GM19463 (cell line): ENCODE measurements around the gene DLX4.

Source experiments
- ATAC-seq: cut with Tn5 transposase; IDR thresholded peaks from one replicate; pipeline ENCODE4 v1.9.1; 2021; ENCODE audit warnings: mild to moderate bottlenecking, moderate library complexity; ENCODE audit not compliant: unreplicated experiment

Gene DLX4

DNA sequence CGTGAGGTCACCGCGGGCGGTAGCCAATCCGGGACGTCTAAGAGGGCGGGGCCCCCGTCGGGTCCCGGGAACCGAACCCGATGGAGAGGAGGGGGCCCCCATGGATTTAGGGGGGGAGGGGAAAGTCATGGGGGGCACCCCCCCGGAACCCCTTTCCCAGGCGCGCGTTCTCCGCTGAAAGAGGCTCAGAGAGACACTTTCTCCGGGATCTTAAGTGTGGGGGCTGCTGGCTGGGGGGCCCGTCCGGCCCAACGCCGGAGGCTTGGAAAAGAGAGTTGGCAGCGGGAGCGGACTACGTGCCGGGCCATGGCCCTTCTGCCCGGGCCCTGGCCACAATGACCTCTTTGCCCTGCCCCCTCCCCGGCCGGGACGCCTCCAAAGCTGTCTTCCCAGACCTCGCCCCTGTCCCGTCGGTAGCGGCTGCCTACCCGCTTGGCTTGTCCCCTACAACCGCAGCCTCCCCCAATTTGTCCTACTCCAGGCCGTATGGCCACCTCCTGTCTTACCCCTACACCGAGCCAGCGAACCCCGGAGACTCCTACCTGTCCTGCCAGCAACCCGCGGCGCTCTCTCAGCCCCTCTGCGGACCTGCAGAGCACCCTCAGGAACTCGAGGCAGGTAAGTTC, at the start of gene DLX4:
TSS of gene DLX4 (plus strand) at position 57 of the 626 bp plus-strand sequence. CDS start at position 336, 279 bp downstream.
- ATAC-seq: no peak

DNA sequence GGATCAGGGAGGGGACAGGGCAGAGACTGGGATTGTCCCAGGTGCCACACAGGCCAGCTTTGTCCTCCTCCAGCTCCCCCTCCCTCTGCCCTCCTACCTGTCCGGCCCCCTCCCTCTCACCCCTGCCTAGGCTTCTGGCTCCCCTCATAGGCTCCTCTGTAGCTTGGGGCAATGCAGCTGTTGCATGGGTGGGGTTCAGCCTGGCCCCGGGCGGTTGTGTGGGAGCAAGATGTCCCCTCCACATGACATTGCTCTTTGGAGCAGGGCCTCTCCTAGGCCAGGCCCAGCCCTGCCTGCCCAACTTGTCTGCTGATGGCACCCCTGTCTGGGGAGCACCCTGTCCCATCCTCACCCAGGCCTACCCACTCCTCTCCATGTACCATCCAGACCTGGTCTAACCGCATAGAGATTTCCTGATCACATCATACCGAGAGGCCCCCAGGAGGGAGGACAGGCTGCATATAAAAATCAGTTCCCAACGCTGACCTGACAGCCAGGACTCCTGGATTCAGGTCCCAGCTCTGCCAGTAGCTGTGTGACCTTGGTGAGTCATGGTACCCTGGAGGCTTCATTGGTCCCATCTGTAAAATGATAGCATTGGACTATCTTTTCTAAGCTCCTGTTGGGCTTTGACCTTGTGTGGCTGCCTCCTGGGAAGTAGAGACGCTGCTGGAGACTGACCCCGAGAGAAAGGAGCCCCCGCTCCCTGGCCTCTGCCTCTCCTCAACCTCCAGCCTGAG, 48.8 kb upstream of the DLX4 start:
- ATAC-seq: no peak

DNA sequence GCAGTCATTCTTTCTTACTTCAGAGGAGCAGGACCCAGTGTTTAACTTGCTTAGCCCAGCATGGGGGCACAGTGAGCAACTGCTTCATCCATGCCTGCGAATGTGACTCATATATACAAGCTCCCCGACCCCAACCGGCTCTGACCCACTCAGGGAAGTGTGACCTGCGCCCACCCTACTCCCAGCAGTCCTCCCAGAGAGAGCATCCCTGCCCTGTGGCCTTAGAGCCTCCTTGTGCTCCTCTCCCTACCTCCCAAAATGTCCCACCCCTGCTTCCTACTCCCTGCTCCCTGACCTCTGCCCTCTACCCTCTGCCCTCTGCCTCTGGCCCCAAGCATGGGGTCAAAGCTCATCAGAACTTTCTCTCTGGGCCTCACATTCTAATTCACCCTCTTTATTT, 46.9 kb upstream of the DLX4 start:
- ATAC-seq: no peak

- ATAC-seq: no peak
Measured at GRCh38 chr17:49924116-49924515, 44.9 kb upstream of the DLX4 start.

DNA sequence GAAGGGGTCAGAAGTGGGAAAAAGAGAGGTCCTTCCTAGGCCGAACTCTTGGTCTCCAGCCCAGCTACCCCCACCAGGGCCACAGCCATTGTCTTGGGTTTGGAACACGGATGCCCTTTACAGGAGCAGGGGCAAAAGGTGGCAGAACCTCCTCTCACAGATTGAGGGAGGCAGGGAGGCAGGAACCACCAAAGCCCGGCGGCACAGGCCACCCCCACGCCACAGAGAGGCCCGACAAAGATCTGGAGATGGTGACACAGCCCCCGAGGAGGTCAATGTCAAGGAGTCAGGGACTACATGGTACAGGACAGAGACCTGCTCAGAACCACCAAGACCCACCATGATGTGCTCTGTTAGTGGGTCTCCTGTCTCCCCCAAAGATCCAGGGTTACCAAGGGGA, 44.4 kb upstream of the DLX4 start:
- ATAC-seq: no peak

DNA sequence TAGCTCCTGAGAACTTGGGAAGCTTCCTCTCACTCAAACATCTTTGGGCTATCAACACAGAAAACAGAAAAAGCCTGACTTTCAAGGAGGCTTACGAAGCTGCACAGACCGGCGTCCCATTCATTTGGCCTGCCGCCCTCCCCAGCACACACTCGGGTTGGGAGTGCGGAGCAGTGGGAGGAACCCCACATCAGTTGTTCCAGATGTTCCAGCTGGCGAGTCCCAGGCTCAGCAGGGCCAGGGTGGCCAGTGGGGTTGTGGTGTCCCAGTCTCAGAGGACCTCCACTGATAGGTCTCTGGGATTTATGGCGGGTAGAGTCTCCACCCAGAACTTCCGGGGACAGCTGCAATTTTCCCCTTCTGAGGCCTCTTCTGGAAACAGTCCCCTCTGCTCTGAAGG, 43.1 kb upstream of the DLX4 start:
- ATAC-seq: no peak

GRCh38 chr17:49926886-49927285, 42.1 kb upstream of the DLX4 start:
- ATAC-seq: no peak

DNA sequence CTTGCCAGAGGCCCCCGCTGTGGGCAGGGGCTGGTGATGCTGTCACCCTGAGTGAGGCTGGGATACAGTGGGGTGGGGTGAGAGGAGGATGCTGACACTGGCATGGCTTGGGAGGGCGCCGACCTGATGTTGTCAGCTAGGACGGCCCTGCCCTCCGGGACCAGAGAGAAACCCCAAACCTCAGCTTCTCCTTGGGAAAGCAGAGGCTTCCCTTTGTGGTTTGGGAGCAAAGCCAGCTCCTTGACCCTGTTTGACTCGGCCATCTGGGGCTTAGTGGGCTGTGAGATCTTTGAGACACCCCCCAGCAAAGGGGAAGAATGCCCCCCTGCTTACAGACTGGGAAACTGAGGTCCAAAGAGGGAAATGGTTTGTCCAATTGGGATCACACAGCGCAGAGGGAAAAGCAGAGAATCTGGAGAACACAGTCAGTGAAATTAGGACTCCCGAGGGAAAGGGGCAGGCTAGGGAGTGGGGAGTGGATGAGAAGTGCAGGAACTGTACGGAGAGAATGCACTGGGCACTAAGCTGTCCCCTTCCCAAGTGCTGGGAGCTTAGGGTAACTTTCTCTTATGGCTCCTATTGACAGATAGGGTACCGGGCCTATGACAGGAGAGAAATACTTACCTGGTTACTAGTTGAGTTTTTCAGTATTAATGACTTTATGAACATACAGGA, 40.7 kb upstream of the DLX4 start:
- no peak for ATAC-seq

- ATAC-seq: no peak
Measured at GRCh38 chr17:49928837-49929475, 40.0 kb upstream of the DLX4 start.

DNA sequence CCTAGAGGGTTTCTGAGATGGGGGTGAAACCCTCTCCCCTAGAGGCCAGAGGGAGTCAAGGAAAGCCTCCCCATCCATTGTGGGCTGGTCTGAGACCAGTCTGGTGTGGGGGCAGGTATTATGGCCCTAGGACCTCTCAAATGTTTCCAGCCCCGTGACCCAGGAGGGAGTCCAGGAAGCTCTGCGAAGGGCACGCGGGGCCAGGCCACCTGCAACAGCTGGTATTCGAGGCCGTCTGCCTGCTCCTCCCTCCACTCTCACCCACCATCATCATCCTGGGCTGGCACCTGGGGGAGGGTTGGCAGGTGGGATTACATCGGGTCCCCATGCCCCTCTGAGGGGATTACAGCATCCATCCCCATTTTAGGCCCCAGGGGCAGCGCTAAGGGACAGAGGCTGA, 38.1 kb upstream of the DLX4 start:
- no peak for ATAC-seq

- no peak for ATAC-seq
Measured at GRCh38 chr17:49931416-49932137, 37.4 kb upstream of the DLX4 start.

GRCh38 chr17:49932138-49932723, 36.8 kb upstream of the DLX4 start:
- no peak for ATAC-seq

- ATAC-seq: no peak
Measured at GRCh38 chr17:49932901-49933300, 36.1 kb upstream of the DLX4 start.

- no peak for ATAC-seq
Measured at GRCh38 chr17:49935526-49936210, 33.3 kb upstream of the DLX4 start.

DNA sequence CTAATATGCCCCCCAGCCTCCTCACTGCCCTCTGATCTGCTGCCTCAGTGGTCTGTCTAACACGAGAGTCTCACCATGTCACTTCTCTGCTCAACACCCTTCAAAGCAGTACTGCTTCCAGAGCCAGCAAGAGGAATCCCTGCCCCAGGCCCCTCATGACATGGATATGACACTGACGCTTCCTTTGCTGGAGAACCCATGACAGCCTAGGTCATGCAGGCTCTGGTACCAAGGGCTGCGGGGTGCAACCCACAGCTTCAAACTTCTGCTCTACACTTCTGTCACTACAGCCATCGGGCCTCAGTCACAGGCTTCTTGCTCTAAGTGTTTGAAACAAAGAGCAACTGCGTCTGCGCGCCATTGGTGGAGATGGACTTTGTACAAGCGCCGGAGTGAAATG, 32.6 kb upstream of the DLX4 start:
- ATAC-seq: no peak

GRCh38 chr17:49939318-49939717, 29.7 kb upstream of the DLX4 start:
- no peak for ATAC-seq

DNA sequence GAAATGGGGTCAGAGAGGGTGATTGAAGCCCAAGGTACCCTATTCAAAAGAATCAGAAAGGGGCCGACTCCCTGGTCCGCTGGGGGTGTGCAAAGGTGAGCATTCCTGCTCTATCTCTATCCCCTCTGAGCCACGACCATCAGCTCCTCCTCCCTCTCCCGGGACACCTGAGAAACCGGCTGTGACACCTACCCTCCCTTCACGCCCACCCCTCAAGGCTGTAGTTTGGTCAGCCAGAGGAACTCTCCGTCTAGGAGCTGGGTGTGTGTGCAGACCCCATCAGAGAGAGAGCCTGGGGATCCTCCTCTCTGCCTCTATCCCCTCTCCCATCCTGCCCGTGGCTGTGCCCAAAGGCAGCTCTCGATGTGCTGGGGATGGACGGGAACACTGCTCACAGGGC, 27.6 kb upstream of the DLX4 start:
- no peak for ATAC-seq

- no peak for ATAC-seq
Measured at GRCh38 chr17:49942947-49943346, 26.0 kb upstream of the DLX4 start.

DNA sequence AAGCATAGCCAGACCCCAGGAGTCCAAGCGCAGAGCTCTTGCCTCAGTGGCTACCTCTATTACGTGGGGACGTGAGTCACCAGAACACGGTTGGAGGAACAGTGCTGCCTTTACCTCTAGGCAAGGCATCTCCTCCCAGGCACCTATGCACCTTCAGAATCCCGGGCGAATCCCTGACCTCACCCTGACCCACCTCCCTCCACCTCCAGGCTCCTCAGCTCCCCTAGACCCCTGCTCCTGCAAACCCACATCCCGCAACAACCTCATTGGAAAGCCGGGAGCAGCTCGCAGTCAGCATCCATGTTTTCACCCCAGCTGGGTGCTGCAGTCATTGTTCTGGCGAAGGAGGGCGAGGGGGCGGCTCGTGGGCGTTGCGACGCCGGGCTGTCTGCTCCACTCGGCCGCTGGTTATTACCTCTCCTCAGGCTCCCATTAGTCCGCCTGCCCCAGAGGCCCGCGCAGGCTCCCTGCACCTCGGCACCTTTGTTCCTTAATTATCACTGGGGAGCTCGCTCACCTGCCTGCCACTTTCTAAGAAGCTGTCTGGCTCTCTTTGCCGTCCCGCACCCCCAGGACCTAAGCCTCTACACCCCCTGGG, 24.6 kb upstream of the DLX4 start:
- no peak for ATAC-seq

- no peak for ATAC-seq
Measured at GRCh38 chr17:49946208-49946607, 22.8 kb upstream of the DLX4 start.
